HG03175 (cell line): ENCODE measurements around the gene LINC01488.

Experiments used
- ATAC-seq: cut with Tn5 transposase; IDR thresholded peaks from one replicate; pipeline ENCODE4 v1.9.1; 2021; ENCODE audit warnings: mild to moderate bottlenecking, moderate library complexity; ENCODE audit not compliant: unreplicated experiment

LINC01488 gene

GRCh38 chr11:69475866-69476471, 5.5 kb upstream of the LINC01488 start:
- ATAC-seq, result no peak

GRCh38 chr11:69476509-69476961, 4.9 kb upstream of the LINC01488 start:
- no peak for ATAC-seq

- no peak for ATAC-seq
Measured at GRCh38 chr11:69477086-69477485, 4.4 kb upstream of the LINC01488 start.

- ATAC-seq, result no peak
Measured at GRCh38 chr11:69479591-69480271, 1.7 kb upstream of the LINC01488 start.

- no peak for ATAC-seq
Measured at GRCh38 chr11:69480547-69481392, 693 bp upstream of the LINC01488 start.

GRCh38 chr11:69482322-69482721, 859 bp downstream of the LINC01488 start:
- ATAC-seq, result no peak

- no peak for ATAC-seq
Measured at GRCh38 chr11:69483170-69483569, 1.7 kb downstream of the LINC01488 start.

- ATAC-seq, result no peak
Measured at GRCh38 chr11:69483691-69484426, 2.4 kb downstream of the LINC01488 start.

- ATAC-seq, result no peak
Measured at GRCh38 chr11:69484427-69485259, 3.2 kb downstream of the LINC01488 start.

GRCh38 chr11:69485337-69486041, 4.0 kb downstream of the LINC01488 start:
- ATAC-seq, result no peak

GRCh38 chr11:69486056-69486772, 4.8 kb downstream of the LINC01488 start:
- ATAC-seq, result no peak

GRCh38 chr11:69486773-69487291, 5.4 kb downstream of the LINC01488 start:
- ATAC-seq, result no peak

- ATAC-seq, result no peak
Measured at GRCh38 chr11:69487391-69487790, 5.9 kb downstream of the LINC01488 start.

- no peak for ATAC-seq
Measured at GRCh38 chr11:69487849-69488542, 6.5 kb downstream of the LINC01488 start.

GRCh38 chr11:69488543-69488940, 7.1 kb downstream of the LINC01488 start:
- no peak for ATAC-seq

- ATAC-seq, result no peak
Measured at GRCh38 chr11:69489031-69489745, 7.7 kb downstream of the LINC01488 start.

- no peak for ATAC-seq
Measured at GRCh38 chr11:69489746-69490365, 8.4 kb downstream of the LINC01488 start.
